Breast epithelium (tissue), 4 donors: ENCODE data around the gene BAX. TPM values are rescaled to one million over a fixed set of nuclear protein-coding genes. Genes with fewer than 3 reads are reported as not detected.

ENCODE experiments used
- DNase-seq, 2 donors: peaks; one replicate each; pipeline ENCODE4 v3.0.0-alpha.2; 2019; ENCODE audit warnings: low spot score in 2 of 2
- H3K27ac ChIP-seq, 2 donors: fragments of 200-600 bp; sonication (generic) in 1 of 2; one replicate each; pipeline ENCODE4 v1.5.1; 2016 to 2019; ENCODE audit warnings: mild to moderate bottlenecking in 1 of 2
- H3K27me3 ChIP-seq, 2 donors: fragments of 200-600 bp; sonication (generic) in 1 of 2; one replicate each; pipeline versions ENCODE4 v1.5.1 to v1.6.0; 2017 to 2019; ENCODE audit warnings: control low read depth in 1 of 2, mild to moderate bottlenecking in 1 of 2
- H3K36me3 ChIP-seq: fragments of 200-600 bp; one replicate; pipeline ENCODE4 v1.5.1; 2019
- H3K4me1 ChIP-seq, 2 donors: fragments of 200-600 bp; sonication (generic); one replicate each; pipeline ENCODE4 v1.5.1; 2016 to 2019; ENCODE audit warnings: control low read depth in 1 of 2
- H3K4me3 ChIP-seq, 3 donors: fragments of 200-600 bp; sonication (generic); 1 replicate in 2 of 3; 2 replicates in 1 of 3; pipeline ENCODE4 v1.5.1; 2016 to 2019; ENCODE audit warnings: mild to moderate bottlenecking in 3 of 3, moderate library complexity in 2 of 3
- H3K9me3 ChIP-seq, 2 donors: fragments of 200-600 bp; sonication (generic) in 1 of 2; one replicate each; pipeline ENCODE4 v1.5.1; 2016 to 2019; ENCODE audit warnings: control low read depth in 1 of 2
- CTCF ChIP-seq, 3 donors: fragments of 450-650 bp; IDR thresholded peaks; one replicate each; pipeline ENCODE4 v1.5.1; 2016 to 2017; ENCODE audit warnings: antibody characterized with exemption in 3 of 3, mild to moderate bottlenecking in 3 of 3, moderate library complexity in 3 of 3
- POLR2A ChIP-seq: fragments of 450-650 bp; IDR thresholded peaks from one replicate; pipeline ENCODE4 v1.6.1; 2016; ENCODE audit warnings: antibody characterized with exemption, mild to moderate bottlenecking, moderate library complexity
- POLR2AphosphoS5 ChIP-seq, 3 donors: sonication (generic); formaldehyde crosslinking; IDR thresholded peaks; one replicate each; pipeline ENCODE4 v1.6.1; 2017; ENCODE audit warnings: antibody characterized with exemption in 3 of 3
- intact Hi-C: fragments of 100-400 bp; cut with DNase I; formaldehyde crosslinking; loops from one replicate; pipeline ENCODE4 v1.15.1; 2023; ENCODE audit warnings: low total_unique reads
- total RNA-seq, 3 donors: library from RNA; depleted of rRNA; stranded (reverse); fragments of >200 nt; gene quantifications; one replicate each; pipeline ENCODE4 v1.1.0, GENCODE V29; 2016

BAX gene
- total RNA-seq, 3 donors from 2014 or later = 34.2 to 56.0 (median 36.0) TPM

- H3K36me3 ChIP-seq = no peaks in the 10 kb centered on the region
- no peaks in the 10 kb centered on the region for H3K27me3 ChIP-seq
- intact Hi-C loops = no loop called here
- no peak overlapping the region for H3K4me3 ChIP-seq
- no peak for TF ChIP-seq POLR2AphosphoS5 (IDR thresholded peaks at IDR 0.05)
- no peak for TF ChIP-seq POLR2A
- TF ChIP-seq CTCF (IDR thresholded peaks at IDR 0.05) = no peak
- peaks cover 0 to 14% of the 10 kb centered on the region in 2 donors for H3K4me1 ChIP-seq
- no peak for DNase-seq
- no peaks in the 10 kb centered on the region for H3K9me3 ChIP-seq
- H3K27ac ChIP-seq = no peak overlapping the region
Measured at GRCh38 chr19:48968813-48969218, 14.1 kb downstream of the BAX start.

- intact Hi-C loops = no loop called here
- Histone ChIP-seq H3K9me3 (no peaks in the 10 kb centered on the region), H3K27ac (no peak overlapping the region), H3K4me3 (no peak overlapping the region), H3K27me3 (no peaks in the 10 kb centered on the region), H3K4me1 (peaks cover 0 to 14% of the 10 kb centered on the region in 2 donors), H3K36me3 (no peaks in the 10 kb centered on the region)
- TF ChIP-seq POLR2A (no peak), CTCF (IDR thresholded peaks at IDR 0.05) (no peak), POLR2AphosphoS5 (IDR thresholded peaks at IDR 0.05) (no peak)
- DNase-seq = no peak
Measured at GRCh38 chr19:48969276-48970138, 14.8 kb downstream of the BAX start.

GRCh38 chr19:48970139-48970766, 15.6 kb downstream of the BAX start:
- H3K9me3 ChIP-seq = no peaks in the 10 kb centered on the region
- DNase-seq = no peak
- no peak overlapping the region for H3K27ac ChIP-seq
- intact Hi-C loops = no loop called here
- H3K27me3 ChIP-seq = no peaks in the 10 kb centered on the region
- no peak overlapping the region for H3K4me3 ChIP-seq
- peaks cover 0 to 14% of the 10 kb centered on the region in 2 donors for H3K4me1 ChIP-seq
- TF ChIP-seq CTCF (IDR thresholded peaks at IDR 0.05) (no peak), POLR2AphosphoS5 (IDR thresholded peaks at IDR 0.05) (no peak), POLR2A (no peak)
- no peaks in the 10 kb centered on the region for H3K36me3 ChIP-seq

- no peak overlapping the region for H3K4me3 ChIP-seq
- intact Hi-C loops = no loop called here
- no peaks in the 10 kb centered on the region for H3K9me3 ChIP-seq
- no peaks in the 10 kb centered on the region for H3K36me3 ChIP-seq
- no peaks in the 10 kb centered on the region for H3K27me3 ChIP-seq
- TF ChIP-seq CTCF (IDR thresholded peaks at IDR 0.05) (peak; percentile 64 to 79 (median 67)), POLR2AphosphoS5 (IDR thresholded peaks at IDR 0.05) (no peak), POLR2A (no peak)
- peak overlapping the region in 1 of 2 donors; percentile 19 for H3K27ac ChIP-seq
- DNase-seq = no peak
- H3K4me1 ChIP-seq = peaks cover 0 to 14% of the 10 kb centered on the region in 2 donors
Measured at GRCh38 chr19:48970923-48971395, 16.3 kb downstream of the BAX start.
